Measurements from ENCODE around the gene CRELD1. TPM values are rescaled to one million over a fixed set of nuclear protein-coding genes. Genes with fewer than 3 reads are reported as not detected.

Gene CRELD1
- total and polyA plus RNA-seq, 2 of the 13 experiments (the other 11 are each of a cell fraction or from before 2014, with no cell fraction given): 27.1 to 61.9 TPM

GRCh38 chr3:9902372-9903237, 31.0 kb upstream of the CRELD1 start, which contains the start of gene IL17RE (continued):
- TF ChIP-seq, protein P1, sequence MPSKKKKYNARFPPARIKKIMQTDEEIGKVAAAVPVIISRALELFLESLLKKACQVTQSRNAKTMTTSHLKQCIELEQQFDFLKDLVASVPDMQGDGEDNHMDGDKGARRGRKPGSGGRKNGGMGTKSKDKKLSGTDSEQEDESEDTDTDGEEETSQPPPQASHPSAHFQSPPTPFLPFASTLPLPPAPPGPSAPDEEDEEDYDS (CRISPR knock-in tag; IDR thresholded peaks at IDR 0.05): peak; percentile 62
- TF ChIP-seq ZSCAN25 (CRISPR knock-in tag; IDR thresholded peaks at IDR 0.05) (peak; percentile 58; the same call in 1 of the 2 replicates), POLR2G (IDR thresholded peaks at IDR 0.05; ENCODE audit: low read depth, low read length) (peak; percentile 73), PRDM4 (CRISPR knock-in tag; IDR thresholded peaks at IDR 0.05; ENCODE audit: borderline replicate concordance) (no peak), SRY (CRISPR knock-in tag; IDR thresholded peaks at IDR 0.05) (0 out of 2 replicates have a peak, but pooled peaks have one; percentile 70), STAG1 (CRISPR knock-in tag; IDR thresholded peaks at IDR 0.05) (0 out of 2 replicates have a peak, but pooled peaks have one; percentile 12), FOXP4 (CRISPR knock-in tag; IDR thresholded peaks at IDR 0.05) (no peak), ZNF501 (CRISPR knock-in tag; IDR thresholded peaks at IDR 0.05) (peak; percentile 69), SIX4 (CRISPR knock-in tag; IDR thresholded peaks at IDR 0.05) (0 out of 2 replicates have a peak, but pooled peaks have one; percentile 5), ZFX (CRISPR knock-in tag; IDR thresholded peaks at IDR 0.05; ENCODE audit: low read depth) (peak; percentile 88), PRMT3 (CRISPR knock-in tag; IDR thresholded peaks at IDR 0.05; ENCODE audit: borderline replicate concordance, low read depth) (no peak), MXD3 (CRISPR knock-in tag; IDR thresholded peaks at IDR 0.05) (peak; percentile 31; the same call in 1 of the 2 replicates), MAFG (CRISPR knock-in tag; IDR thresholded peaks at IDR 0.05) (no peak), FOXA3 (CRISPR knock-in tag; IDR thresholded peaks at IDR 0.05) (no peak), ZNF138 (CRISPR knock-in tag; IDR thresholded peaks at IDR 0.05; ENCODE audit: low read depth) (0 out of 2 replicates have a peak, but pooled peaks have one; percentile 12), ZNF34 (CRISPR knock-in tag; IDR thresholded peaks at IDR 0.05; ENCODE audit: borderline replicate concordance) (peak; percentile 2; the same call in 1 of the 2 replicates), NCOA1 (CRISPR knock-in tag; IDR thresholded peaks at IDR 0.05) (peak; percentile 75; the same call in 1 of the 2 replicates), RARA (CRISPR knock-in tag; IDR thresholded peaks at IDR 0.05) (0 out of 2 replicates have a peak, but pooled peaks have one; percentile 4), LCORL (IDR thresholded peaks at IDR 0.05) (no peak), LCORL (CRISPR knock-in tag; IDR thresholded peaks at IDR 0.05) (peak; percentile 76), TAF1 (CRISPR knock-in tag; IDR thresholded peaks at IDR 0.05) (peak; percentile 61; the same call in 1 of the 2 replicates)
- TF ChIP-seq, protein P2, sequence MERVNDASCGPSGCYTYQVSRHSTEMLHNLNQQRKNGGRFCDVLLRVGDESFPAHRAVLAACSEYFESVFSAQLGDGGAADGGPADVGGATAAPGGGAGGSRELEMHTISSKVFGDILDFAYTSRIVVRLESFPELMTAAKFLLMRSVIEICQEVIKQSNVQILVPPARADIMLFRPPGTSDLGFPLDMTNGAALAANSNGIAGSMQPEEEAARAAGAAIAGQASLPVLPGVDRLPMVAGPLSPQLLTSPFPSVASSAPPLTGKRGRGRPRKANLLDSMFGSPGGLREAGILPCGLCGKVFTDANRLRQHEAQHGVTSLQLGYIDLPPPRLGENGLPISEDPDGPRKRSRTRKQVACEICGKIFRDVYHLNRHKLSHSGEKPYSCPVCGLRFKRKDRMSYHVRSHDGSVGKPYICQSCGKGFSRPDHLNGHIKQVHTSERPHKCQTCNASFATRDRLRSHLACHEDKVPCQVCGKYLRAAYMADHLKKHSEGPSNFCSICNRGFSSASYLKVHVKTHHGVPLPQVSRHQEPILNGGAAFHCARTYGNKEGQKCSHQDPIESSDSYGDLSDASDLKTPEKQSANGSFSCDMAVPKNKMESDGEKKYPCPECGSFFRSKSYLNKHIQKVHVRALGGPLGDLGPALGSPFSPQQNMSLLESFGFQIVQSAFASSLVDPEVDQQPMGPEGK (CRISPR knock-in tag; IDR thresholded peaks at IDR 0.05): peak; percentile 69
